HCT116 (cell line): ENCODE measurements around the gene DNM3. TPM values are rescaled to one million over a fixed set of nuclear protein-coding genes. Genes with fewer than 3 reads are reported as not detected.

ENCODE experiments used
- ATAC-seq: fragments of 200-7000 bp; cut with Tn5 transposase; 2 replicates; pipeline ENCODE4 v1.9.1; 2020; ENCODE audit warnings: mild to moderate bottlenecking, moderate library complexity
- BruUV-seq: library from RNA; stranded (reverse); fragments of 400-500 nt; replicated peaks from 2 replicates; lab custom pipeline; 2021; lab: Mats Ljungman, UMichigan
- CTCF ChIA-PET: fragments of 300-600 bp; sonication (Branson Sonifier 250); formaldehyde crosslinking; loops from one replicate; lab custom pipeline; 2021; ENCODE audit warnings: antibody characterized with exemption; lab: Charles Lee
- POLR2A ChIA-PET: fragments of 300-600, 350-600 bp; sonication (Branson Sonifier 250); formaldehyde crosslinking; loops from one replicate; lab custom pipeline; 2021; ENCODE audit warnings: antibody characterized with exemption; lab: Charles Lee
- RAD21 ChIA-PET, 2 experiments: fragments of 300-600 bp; sonication (Branson Sonifier 250); formaldehyde crosslinking; loops; one replicate each; lab custom pipeline; 2023; ENCODE audit warnings: low total read pairs in 2 of 2; ENCODE audit not compliant: uncharacterized antibody in 2 of 2, unreplicated experiment in 2 of 2, low non-redundant PET in 1 of 2; lab: Charles Lee
- DNase-seq: peaks from one replicate; pipeline ENCODE4 v3.0.0-alpha.2; 2010; ENCODE audit warnings: low read depth, low spot score
- H2AFZ ChIP-seq: fragments of 200-600 bp; shearing (Covaris generic), sonication (generic); 2 replicates; pipeline ENCODE4 v1.6.1; 2017; ENCODE audit warnings: low read depth, mixed run types, mixed read lengths, antibody characterized with exemption, low read length; ENCODE audit not compliant: poor library complexity, severe bottlenecking
- H3K27ac ChIP-seq: 2 replicates; pipeline ENCODE4 v1.5.1; 2012; ENCODE audit warnings: low read depth, low read length
- H3K27me3 ChIP-seq: fragments of 200-600 bp; sonication (generic); 2 replicates; pipeline ENCODE4 v1.6.1; 2016; ENCODE audit warnings: mixed run types, low read length, mixed read lengths; ENCODE audit not compliant: insufficient read depth
- H3K36me3 ChIP-seq, 2 experiments: fragments of 200-500 bp in 1 of 2; fragments of 200-600 bp in 1 of 2; sonication (Bioruptor generic) in 1 of 2; sonication (generic) in 1 of 2; 2 replicates each; pipeline versions ENCODE4 v1.5.1 to v1.6.1; 2014 to 2016; ENCODE audit warnings: low read length in 2 of 2, inconsistent platforms in 1 of 2, mixed read lengths in 1 of 2, mixed run types in 1 of 2; ENCODE audit not compliant: insufficient read depth in 2 of 2, control insufficient read depth in 1 of 2
- H3K4me1 ChIP-seq, 2 experiments: fragments of 200-600 bp in 1 of 2; sonication (generic) in 1 of 2; 2 replicates each; pipeline versions ENCODE4 v1.5.1 to v1.6.1; 2012 to 2017; ENCODE audit warnings: low read length in 2 of 2, inconsistent platforms in 1 of 2, mild to moderate bottlenecking in 1 of 2, mixed read lengths in 1 of 2, mixed run types in 1 of 2, moderate library complexity in 1 of 2; ENCODE audit not compliant: insufficient read depth in 2 of 2, control insufficient read depth in 1 of 2
- H3K4me2 ChIP-seq: fragments of 200-600 bp; sonication (generic); 2 replicates; pipeline ENCODE4 v1.6.1; 2017; ENCODE audit warnings: mixed run types, low read length, mixed read lengths
- H3K4me3 ChIP-seq, 2 experiments: fragments of 200-600 bp in 1 of 2; sonication (generic) in 1 of 2; replicated peaks in 1 of 2; 2 replicates each; pipeline ENCODE4 v1.5.1; 2011 to 2016; ENCODE audit warnings: low read length in 2 of 2, control low read depth in 1 of 2, low read depth in 1 of 2, mild to moderate bottlenecking in 1 of 2, mixed read lengths in 1 of 2, mixed run types in 1 of 2
- H3K79me2 ChIP-seq: fragments of 200-600 bp; sonication (generic); 2 replicates; pipeline ENCODE4 v1.6.1; 2017; ENCODE audit warnings: mild to moderate bottlenecking, mixed run types, low read length, moderate library complexity, mixed read lengths; ENCODE audit not compliant: insufficient read depth
- H3K9ac ChIP-seq: fragments of 200-600 bp; sonication (generic); 2 replicates; pipeline ENCODE4 v1.6.1; 2016; ENCODE audit warnings: low read length, mixed read lengths
- H3K9me2 ChIP-seq: fragments of 200-600 bp; sonication (generic), shearing (Covaris generic); 2 replicates; pipeline ENCODE4 v1.6.1; 2017; ENCODE audit warnings: mixed run types, mild to moderate bottlenecking, moderate library complexity; ENCODE audit not compliant: insufficient read depth
- H3K9me3 ChIP-seq, 2 experiments: fragments of 200-500 bp in 1 of 2; fragments of 200-600 bp in 1 of 2; sonication (Bioruptor generic) in 1 of 2; sonication (generic) in 1 of 2; 2 replicates each; pipeline ENCODE4 v1.6.1; 2014 to 2017; ENCODE audit warnings: low read length in 2 of 2, mixed read lengths in 2 of 2, inconsistent platforms in 1 of 2, low read depth in 1 of 2, mild to moderate bottlenecking in 1 of 2, mixed run types in 1 of 2, moderate library complexity in 1 of 2; ENCODE audit not compliant: control insufficient read depth in 1 of 2, insufficient read depth in 1 of 2
- H4K20me1 ChIP-seq: fragments of 200-600 bp; sonication (generic), shearing (Covaris generic); 2 replicates; pipeline ENCODE4 v1.6.1; 2017; ENCODE audit warnings: mixed run types, mild to moderate bottlenecking, moderate library complexity; ENCODE audit not compliant: insufficient read depth
- ATF3 ChIP-seq: IDR thresholded peaks from 2 replicates; pipeline ENCODE4 v1.6.1; 2012
- CBX3 ChIP-seq: IDR thresholded peaks from 2 replicates; pipeline ENCODE4 v1.6.1; 2012; ENCODE audit warnings: low read depth
- CEBPB ChIP-seq: IDR thresholded peaks from 2 replicates; pipeline ENCODE4 v1.6.1; 2012; ENCODE audit warnings: low read depth
- CTCF ChIP-seq, 3 experiments: fragments of 200-600 bp in 1 of 3; sonication (generic) in 1 of 3; IDR thresholded peaks in 2 of 3; conservative IDR thresholded peaks in 1 of 3; 2 replicates each; pipeline ENCODE4 v1.5.1; 2012 to 2017; ENCODE audit warnings: low read depth in 2 of 3, low read length in 2 of 3, antibody characterized with exemption in 1 of 3, borderline replicate concordance in 1 of 3, control low read depth in 1 of 3, mild to moderate bottlenecking in 1 of 3, mixed read lengths in 1 of 3, mixed run types in 1 of 3, moderate library complexity in 1 of 3; ENCODE audit not compliant: insufficient read depth in 1 of 3
- EGR1 ChIP-seq: IDR thresholded peaks from 2 replicates; pipeline ENCODE4 v1.6.1; 2012; ENCODE audit warnings: low read depth
- ELF1 ChIP-seq: IDR thresholded peaks from 2 replicates; pipeline ENCODE4 v1.6.1; 2012; ENCODE audit warnings: low read depth, borderline replicate concordance
- EZH2 ChIP-seq: fragments of 200-600 bp; sonication (generic); IDR thresholded peaks from 2 replicates; pipeline ENCODE4 v1.6.1; 2017; ENCODE audit warnings: antibody characterized with exemption, mixed run types
- EZH2phosphoT487 ChIP-seq: fragments of 200-600 bp; IDR thresholded peaks from 2 replicates; pipeline ENCODE4 v1.6.1; 2018; ENCODE audit warnings: antibody characterized with exemption, borderline replicate concordance
- JUND ChIP-seq: IDR thresholded peaks from 2 replicates; pipeline ENCODE4 v1.6.1; 2012
- MAX ChIP-seq: IDR thresholded peaks from 2 replicates; pipeline ENCODE4 v1.6.1; 2012
- POLR2A ChIP-seq: IDR thresholded peaks from 2 replicates; pipeline ENCODE4 v1.7.0; 2011; ENCODE audit warnings: borderline replicate concordance; ENCODE audit not compliant: insufficient read depth, insufficient read length; ENCODE audit errors: extremely low read depth
- POLR2AphosphoS5 ChIP-seq: IDR thresholded peaks from 2 replicates; pipeline ENCODE4 v1.6.1; 2011; ENCODE audit warnings: mild to moderate bottlenecking, low read depth, low read length, moderate library complexity
- RAD21 ChIP-seq: IDR thresholded peaks from 2 replicates; pipeline ENCODE4 v1.6.1; 2012; ENCODE audit warnings: low read depth, mild to moderate bottlenecking
- SIN3A ChIP-seq: IDR thresholded peaks from 2 replicates; pipeline ENCODE4 v1.6.1; 2012; ENCODE audit warnings: low read depth
- SP1 ChIP-seq: IDR thresholded peaks from 2 replicates; pipeline ENCODE4 v1.6.1; 2012; ENCODE audit warnings: low read depth
- SRF ChIP-seq: IDR thresholded peaks from 2 replicates; pipeline ENCODE4 v1.6.1; 2012; ENCODE audit warnings: low read depth
- TCF7L2 ChIP-seq: IDR thresholded peaks from 2 replicates; pipeline ENCODE4 v1.7.0; 2011; ENCODE audit warnings: borderline replicate concordance, inconsistent platforms; ENCODE audit not compliant: insufficient read depth, insufficient read length; ENCODE audit errors: extremely low read depth
- YY1 ChIP-seq: IDR thresholded peaks from 2 replicates; pipeline ENCODE4 v1.6.1; 2011; ENCODE audit warnings: low read length, low read depth, moderate library complexity, mild to moderate bottlenecking; ENCODE audit not compliant: insufficient replicate concordance; ENCODE audit errors: extremely low read depth
- ZBTB33 ChIP-seq: IDR thresholded peaks from 2 replicates; pipeline ENCODE4 v1.6.1; 2011; ENCODE audit warnings: mild to moderate bottlenecking, low read length, moderate library complexity; ENCODE audit not compliant: insufficient replicate concordance; ENCODE audit errors: extremely low read depth
- ZNF274 ChIP-seq: fragments of 200-500 bp; sonication (Bioruptor generic); IDR thresholded peaks from 2 replicates; pipeline ENCODE4 v1.6.1; 2014; ENCODE audit warnings: mild to moderate bottlenecking, low read depth, low read length, inconsistent platforms
- intact Hi-C: fragments of 100-400 bp; cut with micrococcal nuclease; formaldehyde crosslinking; loops from 2 replicates; pipeline ENCODE4 v1.10.0; 2022
- total RNA-seq: library from RNA; stranded (reverse); gene quantifications from one replicate; pipeline ENCODE4 v1.2.1, GENCODE V29; 2021; ENCODE audit not compliant: unreplicated experiment

DNM3 gene
- total RNA-seq, 1 experiment from 2014 or later: 3.1 TPM

GRCh38 chr1:172085317-172085716, 244.0 kb downstream of the DNM3 start:
- no peaks in the 10 kb centered on the region for H3K79me2 ChIP-seq
- no TSS peak for BruUV-seq
- no peaks in the 10 kb centered on the region for H3K9me3 ChIP-seq
- no peak overlapping the region for H3K4me2 ChIP-seq
- CTCF ChIA-PET: no interaction called here
- H4K20me1 ChIP-seq: no peaks in the 10 kb centered on the region
- no peak overlapping the region for H2AFZ ChIP-seq
- intact Hi-C loops: no loop called here
- H3K4me1 ChIP-seq: no peaks in the 10 kb centered on the region
- H3K27me3 ChIP-seq: no peaks in the 10 kb centered on the region
- H3K4me3 ChIP-seq: no peak overlapping the region
- TF ChIP-seq ATF3 (no peak), RAD21 (no peak), ZBTB33 (no peak), CBX3 (no peak), SRF (no peak), EGR1 (no peak), EZH2phosphoT487 (no peak), ELF1 (no peak), MAX (no peak), CEBPB (no peak), TCF7L2 (no peak), EZH2 (no peak), ZNF274 (no peak), JUND (no peak), SP1 (no peak), SIN3A (no peak), YY1 (no peak), POLR2A (no peak), POLR2AphosphoS5 (no peak), CTCF (IDR thresholded peaks at IDR 0.05 in 2 of 3, conservative IDR thresholded peaks at IDR 0.05 in 1 of 3; ENCODE audit: borderline replicate concordance in 1 of 3, insufficient read depth in 1 of 3, low read depth in 2 of 3, low read length in 2 of 3) (no peak)
- H3K36me3 ChIP-seq: no peaks in the 10 kb centered on the region
- no peak overlapping the region for H3K9ac ChIP-seq
- no peak overlapping the region for H3K27ac ChIP-seq
- no peak for ATAC-seq
- RAD21 ChIA-PET: no interaction called here
- H3K9me2 ChIP-seq: no peaks in the 10 kb centered on the region
- DNase-seq: no peak
- POLR2A ChIA-PET: no interaction called here
